Panc1 (cell line): ENCODE measurements around the gene ZIC2. TPM values are rescaled to one million over a fixed set of nuclear protein-coding genes. Genes with fewer than 3 reads are reported as not detected.
A peak's percentile ranks its signal among the peaks of the same experiment; 100 is the strongest.

ENCODE experiments used
- ATAC-seq: fragments of 200-7000 bp; cut with Tn5 transposase; 2 replicates; pipeline ENCODE4 v1.9.1; 2020; ENCODE audit warnings: mild to moderate bottlenecking, moderate library complexity
- BruUV-seq: library from RNA; stranded (reverse); fragments of 400-500 nt; replicated peaks from 2 replicates; lab custom pipeline; 2021; lab: Mats Ljungman, UMichigan
- CTCF ChIA-PET: fragments of 300-600 bp; sonication (Branson Sonifier 250); formaldehyde crosslinking; loops from one replicate; lab custom pipeline; 2022; ENCODE audit warnings: antibody characterized with exemption; lab: Charles Lee
- POLR2A ChIA-PET: fragments of 300-600 bp; sonication (Branson Sonifier 250); formaldehyde crosslinking; loops from one replicate; lab custom pipeline; 2022; ENCODE audit warnings: antibody characterized with exemption; lab: Charles Lee
- DNase-seq: peaks from one replicate; pipeline ENCODE4 v3.0.0-alpha.2; 2010; ENCODE audit warnings: low read depth, low spot score
- H3K27ac ChIP-seq: 2 replicates; pipeline ENCODE4 v1.5.1; 2011; ENCODE audit warnings: mild to moderate bottlenecking, low read length, inconsistent platforms
- H3K27me3 ChIP-seq: fragments of 200-500 bp; sonication (Bioruptor generic); 2 replicates; pipeline ENCODE4 v1.6.0; 2014; ENCODE audit warnings: low read length, inconsistent platforms; ENCODE audit not compliant: control insufficient read depth, insufficient read depth
- H3K36me3 ChIP-seq: fragments of 200-500 bp; sonication (Bioruptor generic); 2 replicates; pipeline ENCODE4 v1.5.1; 2014; ENCODE audit warnings: inconsistent platforms, mild to moderate bottlenecking, low read length, moderate library complexity; ENCODE audit not compliant: control insufficient read depth, insufficient read depth
- H3K4me1 ChIP-seq: 2 replicates; pipeline ENCODE4 v1.5.1; 2011; ENCODE audit warnings: inconsistent platforms, mild to moderate bottlenecking, low read length, moderate library complexity; ENCODE audit not compliant: control insufficient read depth, insufficient read depth
- H3K4me3 ChIP-seq, 2 experiments: 2 replicates each; pipeline ENCODE4 v1.5.1; 2011 to 2012; ENCODE audit warnings: low read depth in 2 of 2, low read length in 2 of 2, mild to moderate bottlenecking in 2 of 2, inconsistent platforms in 1 of 2, moderate library complexity in 1 of 2
- H3K9me3 ChIP-seq: fragments of 200-500 bp; sonication (Bioruptor generic); 2 replicates; pipeline ENCODE4 v1.5.1; 2014; ENCODE audit warnings: low read depth, mild to moderate bottlenecking, inconsistent platforms, low read length, moderate library complexity; ENCODE audit not compliant: control insufficient read depth, insufficient read depth
- POLR2AphosphoS5 ChIP-seq: IDR thresholded peaks from 2 replicates; pipeline ENCODE4 v1.6.1; 2012; ENCODE audit warnings: mild to moderate bottlenecking, low read depth, low read length, moderate library complexity
- SIN3A ChIP-seq: IDR thresholded peaks from 2 replicates; pipeline ENCODE4 v1.6.1; 2012; ENCODE audit warnings: low read depth, mild to moderate bottlenecking, low read length, moderate library complexity, borderline replicate concordance; ENCODE audit not compliant: insufficient read depth
- TCF7L2 ChIP-seq: IDR thresholded peaks from 2 replicates; pipeline ENCODE4 v1.6.1; 2011; ENCODE audit warnings: mild to moderate bottlenecking, low read depth, low read length, inconsistent platforms
- in situ Hi-C: cut with HindIII; loops from 2 replicates; pipeline ENCODE4 v1.10.0; 2016; ENCODE audit warnings: low sequenced_read_pairs, low pct_unique_long_range_greater_than_20kb
- intact Hi-C: fragments of 100-400 bp; cut with micrococcal nuclease; formaldehyde crosslinking; loops from one replicate; pipeline ENCODE4 v1.10.0; 2022; ENCODE audit not compliant: unreplicated experiment
- total RNA-seq: library from RNA; stranded (reverse); gene quantifications from one replicate; pipeline ENCODE4 v1.2.1, GENCODE V29; 2021; ENCODE audit not compliant: unreplicated experiment
- TF ChIP-seq, protein P1 (sequence below): fragments of 450-650 bp; IDR thresholded peaks from 2 replicates; pipeline ENCODE4 v1.5.1; 2017; ENCODE audit warnings: mild to moderate bottlenecking
- TF ChIP-seq, protein P2 (sequence below), 2 experiments: IDR thresholded peaks; 2 replicates each; pipeline ENCODE4 v1.6.1; 2011 to 2012; ENCODE audit warnings: low read depth in 2 of 2, control low read depth in 1 of 2, low read length in 1 of 2, mild to moderate bottlenecking in 1 of 2, moderate library complexity in 1 of 2; ENCODE audit not compliant: insufficient read depth in 1 of 2

ZIC2 gene
- total RNA-seq, 1 experiment from 2014 or later, result 54.5 TPM

DNA sequence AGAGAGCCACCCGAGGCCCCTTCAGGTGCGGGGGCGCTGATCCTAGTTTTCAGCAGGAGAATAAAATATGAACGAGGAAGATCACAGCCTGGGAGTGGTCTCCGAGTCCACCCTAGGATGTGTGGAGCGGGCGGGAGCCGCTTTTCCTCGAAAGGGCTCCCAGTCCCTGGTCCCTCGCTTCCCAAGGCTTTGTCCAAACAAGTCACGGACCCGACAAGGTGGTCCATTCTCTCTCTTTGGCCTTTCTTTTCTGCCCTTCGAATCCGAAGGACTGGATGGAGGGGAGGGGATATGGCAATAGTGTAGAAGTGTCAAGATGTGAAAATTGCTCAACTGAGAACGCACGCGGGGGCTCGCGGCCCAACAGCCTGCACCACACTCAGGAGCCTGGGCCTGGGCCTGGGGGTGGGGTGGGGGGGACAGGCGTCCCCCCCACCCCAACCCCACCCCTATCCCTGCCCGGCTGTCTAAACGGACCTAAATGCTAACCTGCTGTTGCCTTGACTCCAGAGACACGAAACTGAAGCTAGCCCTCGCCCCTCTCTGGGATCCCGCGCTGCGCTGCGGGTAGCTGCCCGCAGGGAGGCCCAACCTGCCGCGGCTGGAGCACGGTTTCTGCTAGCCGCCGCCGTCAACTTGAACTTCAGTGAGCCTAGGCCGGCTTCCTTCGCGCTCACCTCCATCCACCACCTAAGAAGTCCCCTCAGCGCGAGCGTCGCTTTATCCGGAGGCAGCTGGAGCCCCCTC, 7.1 kb downstream of the ZIC2 start:
- DNase-seq (no peak), ATAC-seq (no peak)
- peaks cover 30% of the 10 kb centered on the region for H3K4me1 ChIP-seq
- BruUV-seq, result no TSS peak
- H3K27ac ChIP-seq, result peak overlapping the region; percentile 96
- H3K4me3 ChIP-seq, result no peak overlapping the region
- H3K9me3 ChIP-seq, result no peaks in the 10 kb centered on the region
- POLR2A ChIA-PET, result interaction anchor here (0.6 kb wide), 2 partner anchors 523 to 562 kb away, joined by 8 read pairs; no protein-coding TSS in a partner anchor
- H3K36me3 ChIP-seq, result no peaks in the 10 kb centered on the region
- TF ChIP-seq TCF7L2 (no peak), SIN3A (no peak), POLR2AphosphoS5 (no peak)
- TF ChIP-seq, protein P1, sequence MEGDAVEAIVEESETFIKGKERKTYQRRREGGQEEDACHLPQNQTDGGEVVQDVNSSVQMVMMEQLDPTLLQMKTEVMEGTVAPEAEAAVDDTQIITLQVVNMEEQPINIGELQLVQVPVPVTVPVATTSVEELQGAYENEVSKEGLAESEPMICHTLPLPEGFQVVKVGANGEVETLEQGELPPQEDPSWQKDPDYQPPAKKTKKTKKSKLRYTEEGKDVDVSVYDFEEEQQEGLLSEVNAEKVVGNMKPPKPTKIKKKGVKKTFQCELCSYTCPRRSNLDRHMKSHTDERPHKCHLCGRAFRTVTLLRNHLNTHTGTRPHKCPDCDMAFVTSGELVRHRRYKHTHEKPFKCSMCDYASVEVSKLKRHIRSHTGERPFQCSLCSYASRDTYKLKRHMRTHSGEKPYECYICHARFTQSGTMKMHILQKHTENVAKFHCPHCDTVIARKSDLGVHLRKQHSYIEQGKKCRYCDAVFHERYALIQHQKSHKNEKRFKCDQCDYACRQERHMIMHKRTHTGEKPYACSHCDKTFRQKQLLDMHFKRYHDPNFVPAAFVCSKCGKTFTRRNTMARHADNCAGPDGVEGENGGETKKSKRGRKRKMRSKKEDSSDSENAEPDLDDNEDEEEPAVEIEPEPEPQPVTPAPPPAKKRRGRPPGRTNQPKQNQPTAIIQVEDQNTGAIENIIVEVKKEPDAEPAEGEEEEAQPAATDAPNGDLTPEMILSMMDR, result no peak
- TF ChIP-seq, protein P2, sequence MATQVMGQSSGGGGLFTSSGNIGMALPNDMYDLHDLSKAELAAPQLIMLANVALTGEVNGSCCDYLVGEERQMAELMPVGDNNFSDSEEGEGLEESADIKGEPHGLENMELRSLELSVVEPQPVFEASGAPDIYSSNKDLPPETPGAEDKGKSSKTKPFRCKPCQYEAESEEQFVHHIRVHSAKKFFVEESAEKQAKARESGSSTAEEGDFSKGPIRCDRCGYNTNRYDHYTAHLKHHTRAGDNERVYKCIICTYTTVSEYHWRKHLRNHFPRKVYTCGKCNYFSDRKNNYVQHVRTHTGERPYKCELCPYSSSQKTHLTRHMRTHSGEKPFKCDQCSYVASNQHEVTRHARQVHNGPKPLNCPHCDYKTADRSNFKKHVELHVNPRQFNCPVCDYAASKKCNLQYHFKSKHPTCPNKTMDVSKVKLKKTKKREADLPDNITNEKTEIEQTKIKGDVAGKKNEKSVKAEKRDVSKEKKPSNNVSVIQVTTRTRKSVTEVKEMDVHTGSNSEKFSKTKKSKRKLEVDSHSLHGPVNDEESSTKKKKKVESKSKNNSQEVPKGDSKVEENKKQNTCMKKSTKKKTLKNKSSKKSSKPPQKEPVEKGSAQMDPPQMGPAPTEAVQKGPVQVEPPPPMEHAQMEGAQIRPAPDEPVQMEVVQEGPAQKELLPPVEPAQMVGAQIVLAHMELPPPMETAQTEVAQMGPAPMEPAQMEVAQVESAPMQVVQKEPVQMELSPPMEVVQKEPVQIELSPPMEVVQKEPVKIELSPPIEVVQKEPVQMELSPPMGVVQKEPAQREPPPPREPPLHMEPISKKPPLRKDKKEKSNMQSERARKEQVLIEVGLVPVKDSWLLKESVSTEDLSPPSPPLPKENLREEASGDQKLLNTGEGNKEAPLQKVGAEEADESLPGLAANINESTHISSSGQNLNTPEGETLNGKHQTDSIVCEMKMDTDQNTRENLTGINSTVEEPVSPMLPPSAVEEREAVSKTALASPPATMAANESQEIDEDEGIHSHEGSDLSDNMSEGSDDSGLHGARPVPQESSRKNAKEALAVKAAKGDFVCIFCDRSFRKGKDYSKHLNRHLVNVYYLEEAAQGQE (IDR thresholded peaks at IDR 0.05; ENCODE audit: insufficient read depth in 1 of 2, low read depth in 2 of 2, low read length in 1 of 2), result no peak
- in situ Hi-C loops, result no loop called here
- intact Hi-C loops, result loop anchor here (5.0 kb wide), 1 partner anchor 99 kb away; the partner anchor contains the start of gene PCCA
- no peaks in the 10 kb centered on the region for H3K27me3 ChIP-seq
- CTCF ChIA-PET, result no interaction called here

DNA sequence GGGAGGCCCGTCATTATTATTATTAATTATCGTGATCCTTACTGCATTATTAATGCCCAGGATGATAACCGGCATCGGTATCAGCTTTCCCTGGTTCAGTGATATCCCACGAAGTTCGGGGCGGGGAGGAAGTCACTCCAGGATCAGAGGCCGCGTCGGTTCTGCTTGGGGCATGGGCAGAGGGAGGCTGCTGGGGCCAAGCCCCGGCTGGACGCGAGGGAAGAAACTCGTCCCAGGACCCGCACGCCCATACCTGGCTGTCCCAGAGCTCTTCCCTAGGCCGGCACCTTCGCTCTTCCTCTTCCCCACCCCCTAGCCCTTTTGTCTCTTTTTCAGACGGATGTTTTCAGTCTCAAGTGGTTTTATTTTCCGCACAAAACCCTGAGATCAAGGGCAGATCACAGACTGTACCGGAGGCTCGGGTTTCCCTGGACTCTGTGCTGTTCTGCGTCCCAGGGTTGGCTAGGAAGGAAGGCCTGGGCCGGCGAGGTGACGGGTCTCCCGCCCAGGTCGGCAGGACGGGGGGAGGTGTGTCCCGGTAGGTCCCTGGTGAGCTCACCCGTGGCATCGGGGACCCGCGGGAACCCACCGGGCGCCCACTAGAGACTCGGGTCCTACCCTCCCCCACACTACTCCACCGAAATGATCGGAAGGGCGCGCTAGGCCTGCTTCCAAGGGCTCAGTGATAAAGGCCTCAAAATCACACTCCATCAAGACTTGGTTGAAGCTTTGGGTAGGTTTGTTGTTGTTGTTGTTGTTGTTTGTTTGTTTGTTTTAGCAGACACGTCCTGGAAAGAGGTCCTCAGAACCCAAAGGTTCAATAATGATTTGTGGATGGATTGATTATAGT, 7.9 kb downstream of the ZIC2 start:
- no peak for TF ChIP-seq TCF7L2
- no peak for TF ChIP-seq SIN3A
- no peak for TF ChIP-seq POLR2AphosphoS5
- CTCF ChIA-PET, result no interaction called here
- DNase-seq (no peak), ATAC-seq (no peak)
- intact Hi-C loops (loop anchor here (5.0 kb wide), 1 partner anchor 98 kb away; the partner anchor contains the start of gene PCCA), in situ Hi-C loops (no loop called here)
- Histone ChIP-seq H3K4me3 (no peak overlapping the region), H3K27me3 (no peaks in the 10 kb centered on the region), H3K4me1 (peaks cover 35% of the 10 kb centered on the region), H3K9me3 (no peaks in the 10 kb centered on the region), H3K36me3 (no peaks in the 10 kb centered on the region), H3K27ac (peak overlapping the region; percentile 35; the same call in 1 of the 2 replicates)
- POLR2A ChIA-PET, result interaction anchor here (0.5 to 0.6 kb wide), 3 partner anchors 44 to 561 kb away, joined by 8 to 14 read pairs (median 8); no protein-coding TSS in a partner anchor
- no TSS peak for BruUV-seq
